ENCODE results near the gene TOP3B.

GRCh38 chr22:21941921-21942320, 40.7 kb downstream of the TOP3B start:
- TF ChIP-seq EZH2 (IDR thresholded peaks at IDR 0.05; ENCODE audit: low read depth, unreplicated experiment) = no peak
- no peak for TF ChIP-seq CTCF (conservative IDR thresholded peaks at IDR 0.05; ENCODE audit: low read depth in 2 of 2)
- TF ChIP-seq POLR2AphosphoS5 (IDR thresholded peaks at IDR 0.05; ENCODE audit: low read depth) = no peak
- TF ChIP-seq CREB1 (CRISPR knock-in tag; IDR thresholded peaks at IDR 0.05; ENCODE audit: low read depth) = no peak
- TF ChIP-seq REST (IDR thresholded peaks at IDR 0.05; ENCODE audit: unreplicated experiment) = no peak
- TF ChIP-seq STAT1 (IDR thresholded peaks at IDR 0.05; ENCODE audit: unreplicated experiment) = no peak
- no peak for TF ChIP-seq ZNF331 (CRISPR knock-in tag; IDR thresholded peaks at IDR 0.05; ENCODE audit: low read depth)
- TF ChIP-seq JUNB (IDR thresholded peaks at IDR 0.05; ENCODE audit: unreplicated experiment) = no peak

All from GM23338 (cell line).